Suppressor macrophage treated with lipopolysaccharide for 4 hours (primary cell): ENCODE results near the gene ZNF487.
A peak's percentile ranks its signal among the peaks of the same experiment; 100 is the strongest.
"Not testable (repeated sequence)": the region's sequence is repeated elsewhere in the genome, so short reads cannot be mapped to it uniquely, and the experiment has no call there.

Experiments used
- DNase-seq: peaks from one replicate; pipeline ENCODE4 v3.0.0-alpha.2; 2020

The ZNF487 gene

DNA sequence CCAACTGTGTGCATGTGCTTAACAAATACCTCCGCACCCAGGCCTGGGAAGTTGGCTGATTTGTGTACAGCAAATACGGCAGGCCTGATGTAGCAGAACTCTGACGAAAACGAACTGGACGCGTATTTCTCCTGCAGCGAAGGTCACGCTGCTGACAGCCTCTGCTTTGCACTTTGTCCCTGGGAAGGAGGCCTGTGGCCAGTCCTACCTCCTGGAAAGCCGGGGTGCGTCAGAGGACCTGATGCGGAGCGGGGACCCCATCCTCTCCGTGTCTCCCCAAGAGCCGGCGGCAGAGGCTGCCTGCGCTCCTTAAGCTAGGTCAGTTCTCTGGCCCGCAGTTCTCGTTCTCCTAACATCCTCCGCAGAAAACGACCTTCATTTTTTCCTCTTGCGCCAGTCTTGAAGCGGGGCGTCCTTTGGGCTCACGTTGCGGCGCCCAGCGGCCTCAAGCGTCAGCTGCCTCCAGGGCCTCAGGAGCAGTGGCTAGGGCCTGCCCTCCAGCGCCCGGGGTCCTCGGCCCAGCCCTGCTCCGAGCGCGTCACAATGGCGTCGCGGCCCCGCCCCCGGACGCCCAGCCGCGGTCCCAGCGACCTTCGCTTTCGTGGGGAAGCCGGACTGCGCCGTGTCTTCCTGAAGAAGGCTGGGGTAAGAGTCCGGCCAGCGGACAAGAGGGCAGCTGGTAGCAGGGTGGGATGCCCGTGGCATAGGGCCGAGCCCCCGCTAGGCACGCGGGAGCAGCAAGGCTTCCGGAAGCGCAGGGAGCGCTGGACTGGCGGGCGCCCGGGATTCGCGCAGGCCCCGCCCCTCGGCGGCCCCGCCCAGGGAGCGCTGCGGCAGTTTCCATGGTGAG, at the start of gene ZNF487:
Gene ZNF487, plus strand, starts transcription at position 821 of the 850 bp plus-strand sequence. CDS start 38,703 bp downstream, outside the sequence.
- peak; percentile 94 for DNase-seq

DNA sequence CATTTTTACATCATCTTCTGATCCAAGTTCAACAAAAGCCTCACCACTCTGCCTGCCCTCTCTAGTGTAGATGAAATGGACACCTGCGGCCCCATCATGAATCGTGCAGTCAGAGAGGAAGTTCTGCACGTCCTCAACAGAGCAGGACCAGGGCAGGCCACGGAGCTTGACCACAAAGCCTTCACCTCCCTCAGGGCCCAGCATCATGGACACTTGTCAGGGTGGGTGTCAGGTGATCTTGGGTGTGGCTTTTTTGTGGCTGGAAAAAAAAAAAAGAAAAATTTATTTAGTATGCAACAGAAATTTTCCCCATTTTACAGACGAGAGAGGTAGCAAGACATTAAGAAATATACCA, 49.3 kb upstream of the ZNF487 start:
- no peak for DNase-seq

DNA sequence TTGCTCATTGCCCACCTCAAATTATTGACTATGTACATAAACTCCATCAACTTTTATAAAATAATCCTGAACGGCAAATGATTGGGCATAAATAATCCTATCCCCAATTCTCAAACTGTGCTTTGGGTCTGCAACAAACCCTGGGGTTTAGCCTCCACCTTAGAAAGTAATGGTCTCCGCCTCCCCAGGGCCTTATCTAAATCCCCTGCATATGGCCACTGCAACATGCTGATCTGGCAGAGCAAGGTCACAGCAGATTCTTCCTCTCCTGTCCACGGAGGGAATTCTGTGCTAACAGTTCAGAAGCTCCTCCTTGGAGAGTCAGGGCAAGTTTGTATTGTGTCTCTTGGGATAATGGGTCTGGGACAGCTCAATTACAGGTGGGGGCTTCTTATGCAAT, 47.0 kb upstream of the ZNF487 start:
- no peak for DNase-seq

DNA sequence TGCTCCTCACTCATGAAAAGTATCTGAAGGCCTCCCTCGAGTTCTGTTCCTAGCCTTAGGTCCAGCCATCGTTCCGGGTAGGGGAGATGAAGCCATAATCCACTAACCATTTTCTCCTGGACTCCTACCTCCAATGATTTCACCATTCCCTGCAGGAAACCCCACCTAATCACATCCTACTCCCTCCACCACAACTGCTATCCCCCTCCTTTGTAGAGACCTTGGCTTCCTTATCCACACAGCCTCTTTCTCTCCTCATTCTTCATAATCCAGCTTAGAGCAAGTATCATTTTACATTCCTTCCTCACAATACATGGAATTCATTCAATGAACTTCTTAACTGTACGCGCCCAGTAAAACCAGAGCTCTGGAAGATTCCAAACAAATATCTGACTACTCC, 46.6 kb upstream of the ZNF487 start:
- no peak for DNase-seq

DNA sequence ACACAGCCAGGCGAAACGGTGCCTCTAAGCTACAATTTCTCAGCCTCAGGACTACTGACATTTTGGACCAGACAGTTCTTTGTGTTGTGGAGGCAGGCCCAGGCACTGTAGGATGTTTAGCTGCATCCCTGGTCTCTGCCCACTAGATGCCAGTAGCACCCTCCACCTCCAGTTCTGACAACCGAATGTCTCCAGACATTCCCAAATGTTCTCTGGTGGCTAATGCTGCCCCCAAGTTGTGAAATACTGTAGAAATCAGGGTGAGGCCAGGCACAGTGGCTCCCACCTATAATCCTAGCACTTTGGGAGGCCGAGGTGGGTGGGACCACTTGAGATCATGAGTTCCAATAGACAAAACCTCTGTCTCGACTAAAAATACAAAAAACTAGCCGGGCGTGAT, 46.2 kb upstream of the ZNF487 start:
- DNase-seq = peak; percentile 33

DNA sequence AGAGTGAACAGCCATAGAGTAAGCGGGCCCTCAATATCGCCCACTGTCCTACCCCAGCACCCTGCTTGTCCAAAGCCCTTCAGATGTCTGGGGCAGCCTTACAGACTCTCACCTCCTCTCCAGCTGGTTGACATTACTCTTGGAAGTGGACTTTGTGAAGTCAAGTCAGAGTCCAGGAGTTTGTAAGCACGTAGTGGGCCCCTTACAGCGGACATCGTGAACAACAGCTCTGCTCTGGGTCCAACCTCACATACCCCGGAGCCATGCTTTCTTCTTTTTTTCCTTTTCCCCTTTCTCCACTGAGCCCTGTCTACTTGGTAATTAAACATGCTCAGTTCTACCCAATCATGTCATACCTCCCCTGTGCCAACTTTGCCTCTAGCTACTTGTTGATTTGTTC, 45.4 kb upstream of the ZNF487 start:
- no peak for DNase-seq

DNA sequence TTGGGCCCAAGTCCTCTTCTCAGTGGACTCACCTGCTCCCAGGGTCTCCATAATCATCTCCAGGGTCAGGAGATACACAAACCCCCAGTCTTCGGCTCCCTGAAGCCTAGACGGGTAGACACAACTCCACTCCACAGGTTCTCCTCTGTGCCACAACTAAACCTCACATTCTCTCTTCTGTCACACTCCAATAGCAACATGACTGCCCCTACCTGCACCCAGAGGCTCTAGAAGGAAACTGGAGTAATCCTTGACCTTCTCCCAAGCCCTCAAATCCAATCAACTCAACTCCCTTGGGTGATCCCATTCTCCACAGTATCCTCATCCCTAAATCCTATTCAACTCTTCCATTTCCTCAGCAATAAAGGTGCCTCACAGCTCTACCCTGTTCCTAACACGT, 44.2 kb upstream of the ZNF487 start:
- no peak for DNase-seq

DNA sequence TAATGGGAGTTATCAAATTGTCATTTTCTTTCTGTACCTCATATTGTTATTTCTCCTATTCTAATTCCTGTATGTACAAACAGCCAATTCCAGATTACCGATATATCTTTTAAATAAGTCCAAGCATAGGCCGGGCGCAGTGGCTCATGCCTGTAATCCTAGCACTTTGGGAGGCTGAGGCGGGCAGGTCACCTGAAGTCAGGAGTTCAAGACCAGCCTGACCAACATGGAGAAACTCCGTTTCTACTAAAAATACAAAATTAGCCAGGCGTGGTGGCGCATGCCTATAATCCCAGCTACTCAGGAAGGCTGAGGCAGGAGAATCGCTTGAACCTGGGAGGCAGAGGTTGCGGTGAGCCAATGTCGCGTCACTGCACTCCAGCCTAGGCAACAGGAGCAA, 43.7 kb upstream of the ZNF487 start:
- DNase-seq = not testable (repeated sequence)

DNA sequence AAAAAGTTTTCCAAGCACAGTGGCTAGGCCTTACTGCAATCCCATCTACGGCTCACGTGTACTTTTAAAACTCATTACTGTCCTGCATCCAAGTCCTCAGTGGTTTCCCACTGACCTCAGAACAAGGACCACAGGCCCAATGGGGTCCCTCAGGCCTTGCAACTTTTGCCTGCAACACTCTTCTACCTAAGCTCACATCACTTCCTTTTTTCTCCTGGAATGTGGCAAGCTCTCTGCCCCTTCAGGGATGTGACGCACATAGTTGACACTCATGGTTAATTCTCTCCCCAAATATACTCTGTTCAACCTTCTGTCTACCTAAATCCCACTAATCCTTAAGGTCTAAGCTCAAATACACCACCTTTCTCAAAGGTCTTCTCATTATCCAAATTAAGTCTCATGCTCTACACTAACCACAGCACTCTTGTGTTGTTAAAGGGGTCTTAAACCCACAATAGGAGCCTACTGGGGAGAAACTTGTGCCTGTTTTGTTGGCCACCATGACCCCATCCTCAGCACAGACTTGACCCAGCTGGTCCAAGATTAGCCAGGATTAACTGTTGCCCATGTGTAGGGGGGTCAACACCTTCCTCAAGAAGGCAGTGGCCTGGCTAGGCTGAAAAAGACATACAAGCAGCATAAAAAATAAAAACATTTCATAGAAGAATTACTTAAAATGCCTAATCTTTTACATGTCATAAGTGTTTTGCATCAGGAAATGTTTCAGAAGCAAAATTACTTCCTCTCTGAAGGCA, 43.1 kb upstream of the ZNF487 start:
- peak; percentile 50 for DNase-seq

DNA sequence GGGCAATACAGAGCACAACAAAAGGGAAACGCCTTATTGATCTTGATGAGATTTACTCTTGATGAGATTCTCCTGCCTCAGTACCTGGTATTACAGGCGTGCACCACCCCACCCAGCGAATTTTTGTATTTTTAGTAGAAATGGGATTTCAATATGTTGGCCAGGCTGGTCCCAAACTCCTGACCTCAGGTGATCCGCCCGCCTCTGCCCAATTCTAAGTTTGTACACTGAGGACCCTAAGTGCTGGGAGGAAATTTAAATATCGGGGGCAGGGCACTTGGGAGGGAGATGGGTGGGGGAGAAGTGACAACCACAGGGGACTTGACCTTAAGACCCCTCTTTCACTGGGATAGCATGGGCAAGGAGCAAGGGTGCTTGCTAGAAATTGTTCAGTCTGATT, 42.0 kb upstream of the ZNF487 start:
- no peak for DNase-seq

DNA sequence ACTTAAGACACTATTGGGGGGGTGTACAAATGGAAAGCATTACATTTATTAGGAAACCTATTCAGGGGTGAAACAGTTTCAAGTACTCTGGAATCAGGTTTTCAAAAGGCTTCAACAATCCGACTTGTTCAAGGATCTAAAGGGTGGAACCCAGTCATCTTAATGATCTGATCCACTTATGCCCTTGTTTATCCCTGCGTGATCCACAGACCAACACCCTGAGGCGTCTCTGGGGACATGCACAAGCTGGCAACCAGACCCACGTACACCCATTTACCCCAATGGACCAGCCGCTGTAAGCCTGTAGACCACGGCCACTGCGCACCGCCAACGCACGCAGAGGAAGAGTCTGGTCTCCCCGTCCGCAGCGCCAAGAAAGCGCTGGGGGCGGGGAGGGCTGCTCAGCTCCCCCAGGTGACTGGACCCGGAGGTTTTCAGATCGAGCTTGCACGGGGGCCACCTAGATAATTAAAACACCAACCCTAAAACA, 41.3 kb upstream of the ZNF487 start:
- no peak for DNase-seq

DNA sequence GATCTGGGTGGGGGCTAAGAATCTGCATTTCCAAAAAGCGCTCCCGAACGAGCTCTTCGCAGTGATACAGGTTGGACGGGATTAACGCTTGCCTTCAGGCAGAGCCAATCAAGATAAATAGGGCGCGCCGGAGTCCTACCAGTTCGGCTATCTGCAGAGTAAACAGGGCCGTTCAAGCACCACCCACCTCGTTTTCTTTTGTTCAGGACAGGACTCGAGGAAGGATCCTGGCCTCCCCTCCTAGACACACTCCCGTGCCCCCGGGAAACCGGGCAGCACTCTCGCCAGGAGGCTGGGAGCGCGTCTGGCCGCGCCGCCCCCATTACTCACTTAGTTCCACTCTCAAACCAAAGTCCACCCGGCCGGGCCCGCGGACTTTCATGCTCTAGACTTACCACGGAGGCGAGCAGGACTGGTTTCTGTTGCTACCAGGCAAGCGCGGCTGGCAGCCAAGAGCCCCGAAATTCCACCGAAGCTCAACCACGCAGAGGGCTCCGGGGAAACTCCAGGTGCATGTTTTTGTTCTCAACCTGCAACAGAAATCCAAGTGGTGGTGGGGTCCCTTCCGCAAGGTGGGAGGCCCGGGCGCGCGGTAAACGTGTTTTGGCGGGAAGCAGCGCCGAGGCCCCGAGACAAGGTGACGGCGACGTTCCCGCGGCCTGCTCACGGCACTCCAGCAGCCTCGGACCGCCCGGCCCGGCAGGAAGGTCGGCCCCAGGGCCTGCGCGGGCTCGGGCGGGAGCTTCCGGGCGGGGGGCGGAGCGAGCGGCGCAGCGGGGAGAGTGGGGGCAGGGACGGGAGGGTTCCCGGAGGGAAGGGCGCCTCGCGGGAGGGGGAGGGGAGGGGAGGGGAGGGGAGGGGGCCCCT, 40.6 kb upstream of the ZNF487 start:
- DNase-seq = peak; percentile 63

DNA sequence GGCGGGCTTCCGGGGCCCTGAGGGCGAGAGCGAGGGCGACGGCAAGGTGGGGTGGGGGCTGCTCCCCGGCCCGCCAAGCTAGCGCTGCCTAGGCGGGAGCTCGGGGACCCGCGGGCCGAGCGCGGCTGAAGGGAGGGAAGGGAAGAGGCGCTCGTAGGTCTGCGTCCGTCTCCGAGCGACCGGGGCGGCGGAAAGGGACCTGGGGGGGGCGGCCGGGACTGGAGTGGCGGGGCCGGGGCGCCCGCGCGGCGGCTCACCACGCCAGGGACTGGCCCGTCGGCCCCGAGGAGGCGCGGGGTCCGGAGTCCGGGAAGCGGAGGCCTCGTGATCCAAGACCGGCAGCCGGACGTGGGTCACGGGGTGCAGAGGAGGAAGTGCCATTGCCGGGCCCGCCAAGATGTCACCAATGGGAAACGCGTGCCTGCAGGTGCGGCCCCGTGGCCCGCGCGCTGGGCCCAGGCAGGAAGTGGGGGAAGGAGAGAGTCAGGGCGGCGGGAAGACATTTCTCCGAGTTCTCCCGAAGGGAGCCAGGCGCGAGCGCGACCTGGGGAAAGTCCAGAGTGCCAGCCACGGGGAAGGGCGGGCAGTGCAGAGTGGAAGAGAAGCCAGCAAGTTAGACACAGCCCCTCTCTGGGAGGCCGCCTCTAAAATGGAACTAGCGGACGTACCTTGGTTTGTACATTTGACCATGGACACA, 39.8 kb upstream of the ZNF487 start:
- peak; percentile 90 for DNase-seq

DNA sequence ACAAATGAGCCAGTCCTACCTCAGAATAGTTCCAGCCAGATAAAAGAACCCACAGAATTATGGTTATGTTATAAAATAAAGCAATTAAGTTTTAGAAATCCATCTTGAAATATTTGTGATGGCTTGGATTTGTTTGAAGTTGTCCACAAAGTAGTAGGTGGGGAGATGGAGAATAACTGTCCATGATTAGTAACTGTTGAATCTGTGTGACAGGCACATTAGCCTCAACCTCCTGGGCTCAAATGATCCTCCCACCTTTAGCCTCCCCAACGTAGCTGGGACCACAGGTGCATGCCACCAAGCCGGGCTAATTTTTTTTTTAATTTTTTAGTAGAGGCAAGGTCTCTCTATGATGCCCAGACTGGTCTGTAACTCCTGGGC, 38.0 kb upstream of the ZNF487 start:
- DNase-seq = no peak

DNA sequence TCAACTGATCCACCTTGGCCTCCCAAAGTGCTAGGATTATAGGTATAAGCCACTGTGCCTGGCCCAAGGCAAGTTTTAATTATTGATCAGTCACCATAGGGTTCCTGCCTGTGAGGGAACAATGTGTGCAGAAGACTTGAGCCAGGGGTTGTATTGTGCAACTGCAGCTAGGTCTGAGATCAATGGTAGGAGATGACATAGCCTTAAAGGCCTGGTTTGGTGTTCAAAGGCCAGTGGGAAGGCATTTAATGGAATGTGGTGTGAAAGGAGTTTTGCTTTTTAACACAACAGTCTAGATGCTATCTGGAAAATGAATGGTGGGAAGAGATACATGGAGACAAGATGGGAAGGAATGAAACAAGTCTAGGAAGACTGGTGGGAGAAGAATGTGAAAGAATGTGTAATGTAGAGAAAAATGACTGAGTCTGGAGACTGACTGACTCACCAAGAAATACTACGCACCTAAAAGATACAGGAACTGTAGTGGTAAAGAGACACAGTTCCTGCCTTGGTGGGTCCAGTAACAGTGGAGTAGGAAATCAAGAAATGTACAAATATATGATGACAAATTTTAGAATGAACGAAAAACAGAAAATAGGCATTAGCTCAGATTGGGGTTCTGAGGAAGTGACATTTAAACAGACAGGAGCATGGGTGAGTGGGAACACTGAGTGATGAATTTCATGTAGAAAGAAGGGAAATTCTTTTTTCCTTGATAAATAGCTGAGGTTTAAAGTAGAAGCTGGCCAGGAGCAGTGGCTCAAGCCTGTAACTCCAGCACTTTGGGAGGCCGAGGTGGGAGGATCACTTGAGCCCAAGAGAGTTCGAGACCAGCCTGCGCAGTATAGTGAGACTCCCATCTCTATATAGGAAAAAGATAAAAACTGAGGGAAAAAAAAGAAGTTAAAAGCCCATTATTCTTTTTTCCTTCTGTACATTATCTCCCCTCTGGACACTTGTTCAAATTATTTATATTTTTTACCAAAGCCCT, 37.3 kb upstream of the ZNF487 start:
- peak; percentile 73 for DNase-seq

DNA sequence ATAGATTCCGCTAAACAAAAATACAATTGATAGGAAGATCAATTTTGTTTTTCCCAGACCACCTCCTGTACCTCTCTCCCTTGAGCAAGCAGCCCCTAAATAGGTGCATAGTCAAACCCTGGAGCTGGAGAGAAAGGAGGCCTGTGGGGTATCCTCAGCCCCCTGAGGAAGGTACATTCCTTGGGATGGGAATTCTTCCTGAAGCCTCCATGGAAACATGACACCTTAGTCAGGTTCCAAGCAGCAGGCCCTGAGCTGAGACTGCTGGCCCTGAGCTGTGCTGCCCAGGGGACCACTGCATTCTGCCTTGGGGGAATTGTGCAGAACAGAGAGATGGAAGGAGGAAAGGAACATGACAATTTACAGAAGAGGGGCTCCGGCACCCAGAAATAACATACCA, 35.3 kb upstream of the ZNF487 start:
- DNase-seq = no peak

DNA sequence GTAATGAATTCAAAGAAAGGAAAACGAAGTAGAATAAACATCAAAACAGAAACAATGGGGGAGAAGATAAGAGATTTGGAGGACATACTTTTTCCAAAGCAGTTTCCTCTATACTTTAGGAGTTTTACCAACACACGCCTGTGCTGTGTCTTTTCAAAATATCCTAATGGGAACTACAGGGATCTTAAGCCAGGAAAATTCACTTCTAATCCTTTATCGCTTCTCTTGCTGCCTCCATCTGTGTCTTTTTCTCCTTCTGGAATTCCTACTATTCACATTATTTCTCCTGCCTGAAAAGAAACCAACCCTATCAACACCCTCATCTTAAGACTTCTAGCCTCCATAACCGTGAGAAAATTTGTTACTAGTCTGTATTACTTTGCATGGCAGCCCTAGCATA, 34.7 kb upstream of the ZNF487 start:
- no peak for DNase-seq

DNA sequence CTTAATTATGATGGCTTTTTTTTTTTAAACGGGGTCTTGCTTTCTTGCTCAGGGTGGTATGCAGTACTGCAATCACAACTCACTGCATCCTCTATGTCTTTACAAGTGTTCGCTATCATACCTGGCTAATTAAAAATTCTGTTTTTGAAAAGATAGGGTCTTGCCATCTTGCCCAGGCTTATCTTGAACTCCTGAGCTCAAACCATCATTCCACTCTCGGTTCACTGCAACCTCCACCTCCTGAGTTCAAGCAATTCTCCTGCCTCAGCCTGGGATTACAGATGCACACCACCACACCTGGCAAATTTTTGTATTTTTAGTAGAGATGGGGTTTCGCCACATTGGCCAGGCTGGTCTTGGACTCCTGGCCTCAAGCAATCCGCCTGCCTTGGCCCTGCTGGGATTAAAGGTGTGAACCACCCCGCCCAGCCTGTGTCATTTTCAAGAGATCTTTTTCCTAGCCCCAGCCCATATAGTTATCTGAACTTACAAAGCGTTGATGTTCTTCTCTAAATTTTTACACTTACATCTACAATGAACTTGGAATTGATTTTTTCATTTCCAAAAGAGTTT, 33.9 kb upstream of the ZNF487 start:
- DNase-seq = no peak

DNA sequence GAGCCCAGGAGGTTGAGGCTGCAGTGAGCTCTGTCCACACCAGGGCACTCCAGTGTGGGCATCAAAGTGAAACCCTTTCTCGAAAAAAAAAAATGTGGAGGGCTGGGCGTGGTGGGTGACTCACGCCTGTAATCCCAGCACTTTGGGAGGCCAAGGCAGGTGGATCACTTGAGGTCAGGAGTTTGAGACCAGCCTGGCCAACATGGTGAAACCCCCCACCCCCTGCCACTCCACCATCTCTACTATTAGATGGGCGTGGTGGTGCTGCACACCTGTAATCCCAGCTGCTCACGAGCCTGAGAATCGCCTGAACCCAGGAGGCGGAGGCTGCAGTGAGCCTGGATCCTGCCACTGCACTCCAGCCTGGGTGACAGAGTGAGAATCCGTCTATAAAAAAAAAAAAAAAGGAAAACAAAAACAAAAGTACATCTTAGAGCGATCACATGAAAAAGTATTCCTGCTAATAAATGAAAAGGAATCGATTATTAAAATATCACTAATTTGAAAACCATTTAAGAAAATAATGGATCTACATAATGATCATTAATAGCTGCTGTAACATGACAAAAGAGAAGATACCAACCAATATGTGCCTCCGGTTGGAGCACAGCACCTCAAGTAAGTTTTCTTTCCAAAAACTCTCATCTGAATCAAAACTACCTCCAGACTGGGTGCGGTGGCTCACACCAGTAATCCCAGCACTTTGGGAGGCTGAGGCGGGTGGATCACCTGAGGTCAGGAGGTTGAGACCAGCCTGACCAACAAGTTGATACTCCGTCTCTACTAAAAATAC, 32.8 kb upstream of the ZNF487 start:
- DNase-seq = no peak

DNA sequence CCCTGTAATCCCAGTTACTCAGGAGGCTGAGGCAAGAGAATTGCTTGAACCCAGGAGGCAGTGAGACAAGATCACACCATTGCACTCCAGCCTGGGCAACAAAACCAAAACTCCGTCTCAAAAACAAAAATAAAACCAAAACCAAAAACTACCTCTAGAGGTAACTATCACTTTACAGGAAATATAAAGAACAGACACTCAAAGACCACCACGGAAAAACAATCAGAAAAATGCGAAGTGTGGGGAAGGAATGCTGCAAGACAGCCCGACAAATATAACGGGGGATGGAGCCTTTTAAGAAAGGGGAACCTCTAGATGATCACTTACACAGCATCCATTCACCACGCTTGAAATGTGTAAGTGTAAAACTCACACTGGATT, 32.2 kb upstream of the ZNF487 start:
- DNase-seq = no peak
